OCI-LY1 (cell line): Measurements from ENCODE around the gene TMEM213.

Experiments used
- H2AFZ ChIP-seq: fragments of 200-600 bp; sonication (generic), shearing (Covaris generic); 2 replicates; pipeline ENCODE4 v1.6.0; 2014; ENCODE audit warnings: antibody characterized with exemption, mild to moderate bottlenecking, low read length
- H3F3A ChIP-seq: fragments of 200-600 bp; sonication (generic), shearing (Covaris generic); 2 replicates; pipeline ENCODE4 v1.6.0; 2014; ENCODE audit warnings: mild to moderate bottlenecking, antibody characterized with exemption, low read length, moderate library complexity; ENCODE audit not compliant: insufficient read depth
- H3K27ac ChIP-seq: fragments of 200-600 bp; sonication (generic); 2 replicates; pipeline ENCODE4 v1.5.1; 2014; ENCODE audit warnings: low read length, mixed run types, mild to moderate bottlenecking, low read depth; ENCODE audit not compliant: poor library complexity, severe bottlenecking
- H3K27me3 ChIP-seq: fragments of 200-600 bp; sonication (generic); 2 replicates; pipeline ENCODE4 v1.6.0; 2014; ENCODE audit warnings: antibody characterized with exemption, mild to moderate bottlenecking, low read length, moderate library complexity; ENCODE audit not compliant: insufficient read depth
- H3K36me3 ChIP-seq: fragments of 200-600 bp; sonication (generic); 2 replicates; pipeline ENCODE4 v1.6.1; 2014; ENCODE audit warnings: mild to moderate bottlenecking, antibody characterized with exemption, low read length, moderate library complexity, mixed read lengths; ENCODE audit not compliant: insufficient read depth
- H3K4me1 ChIP-seq: fragments of 200-600 bp; sonication (generic); 2 replicates; pipeline ENCODE4 v1.5.1; 2014; ENCODE audit warnings: mild to moderate bottlenecking, low read length, moderate library complexity; ENCODE audit not compliant: insufficient read depth, severe bottlenecking
- H3K4me2 ChIP-seq: fragments of 200-600 bp; sonication (generic), shearing (Covaris generic); 2 replicates; pipeline ENCODE4 v1.6.1; 2014; ENCODE audit warnings: low read length
- H3K4me3 ChIP-seq: fragments of 200-600 bp; sonication (generic); 2 replicates; pipeline ENCODE4 v1.5.1; 2014; ENCODE audit warnings: low read length, low read depth, mild to moderate bottlenecking, mixed read lengths; ENCODE audit not compliant: poor library complexity, severe bottlenecking
- H3K79me2 ChIP-seq: fragments of 200-600 bp; shearing (Covaris generic); 2 replicates; pipeline ENCODE4 v1.6.1; 2016; ENCODE audit warnings: mixed run types, low read length, mixed read lengths; ENCODE audit not compliant: insufficient read depth
- H3K9ac ChIP-seq: fragments of 200-600 bp; sonication (generic), shearing (Covaris generic); 2 replicates; pipeline ENCODE4 v1.6.1; 2014; ENCODE audit warnings: mild to moderate bottlenecking, low read length, mixed read lengths
- H3K9me2 ChIP-seq: fragments of 200-600 bp; sonication (generic), shearing (Covaris generic); 2 replicates; pipeline ENCODE4 v1.6.1; 2014; ENCODE audit warnings: low read depth, mild to moderate bottlenecking, low read length, mixed read lengths
- H3K9me3 ChIP-seq: fragments of 200-600 bp; shearing (Covaris generic); 2 replicates; pipeline ENCODE4 v1.6.1; 2014; ENCODE audit warnings: low read length, mixed read lengths
- H4K20me1 ChIP-seq: fragments of 200-600 bp; sonication (generic), shearing (Covaris generic); 2 replicates; pipeline ENCODE4 v1.6.0; 2016; ENCODE audit warnings: mild to moderate bottlenecking, low read length; ENCODE audit not compliant: insufficient read depth
- EZH2 ChIP-seq: fragments of 200-600 bp; sonication (generic), shearing (Covaris generic); IDR thresholded peaks from 2 replicates; pipeline ENCODE4 v1.8.0; 2017; ENCODE audit warnings: borderline replicate concordance, mixed run types, mild to moderate bottlenecking, antibody characterized with exemption, low read length, moderate library complexity, mixed read lengths
- TF ChIP-seq, protein P1 (sequence below): fragments of 200-600 bp; sonication (generic), shearing (Covaris generic); IDR thresholded peaks from 2 replicates; pipeline ENCODE4 v1.5.1; 2017; ENCODE audit warnings: mild to moderate bottlenecking, antibody characterized with exemption, low read length, moderate library complexity, mixed read lengths

The TMEM213 gene

DNA sequence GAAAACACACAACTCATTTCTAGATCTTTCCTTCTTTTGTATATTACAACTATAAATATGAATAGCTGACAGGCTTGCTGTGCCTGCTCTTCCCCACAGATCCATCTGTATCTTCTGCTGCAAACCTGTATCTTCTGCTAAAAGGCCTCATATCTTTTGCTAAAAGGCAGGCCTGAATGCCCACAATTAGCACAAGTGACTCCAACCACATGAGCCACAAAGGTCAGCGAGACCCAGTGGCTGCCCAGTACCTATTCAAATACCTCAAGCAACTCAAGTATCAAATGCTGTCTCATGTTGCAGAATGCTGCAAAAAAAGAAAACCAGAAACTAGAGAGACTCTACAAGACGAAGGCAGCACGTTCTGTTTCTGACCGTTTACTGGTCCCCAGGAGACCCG, 54.7 kb downstream of the TMEM213 start:
- Histone ChIP-seq H3K4me2 (no peak overlapping the region), H3K79me2 (no peaks in the 10 kb centered on the region), H3K27ac (no peak overlapping the region), H3K4me3 (no peak overlapping the region), H3K9ac (no peak overlapping the region), H3K9me3 (no peaks in the 10 kb centered on the region), H3K4me1 (no peaks in the 10 kb centered on the region), H3K9me2 (no peaks in the 10 kb centered on the region), H4K20me1 (no peaks in the 10 kb centered on the region), H3K27me3 (peaks cover 6% of the 10 kb centered on the region; the same call in 1 of the 2 replicates), H3K36me3 (no peaks in the 10 kb centered on the region), H2AFZ (no peak overlapping the region), H3F3A (no peaks in the 10 kb centered on the region)
- TF ChIP-seq, protein P1, sequence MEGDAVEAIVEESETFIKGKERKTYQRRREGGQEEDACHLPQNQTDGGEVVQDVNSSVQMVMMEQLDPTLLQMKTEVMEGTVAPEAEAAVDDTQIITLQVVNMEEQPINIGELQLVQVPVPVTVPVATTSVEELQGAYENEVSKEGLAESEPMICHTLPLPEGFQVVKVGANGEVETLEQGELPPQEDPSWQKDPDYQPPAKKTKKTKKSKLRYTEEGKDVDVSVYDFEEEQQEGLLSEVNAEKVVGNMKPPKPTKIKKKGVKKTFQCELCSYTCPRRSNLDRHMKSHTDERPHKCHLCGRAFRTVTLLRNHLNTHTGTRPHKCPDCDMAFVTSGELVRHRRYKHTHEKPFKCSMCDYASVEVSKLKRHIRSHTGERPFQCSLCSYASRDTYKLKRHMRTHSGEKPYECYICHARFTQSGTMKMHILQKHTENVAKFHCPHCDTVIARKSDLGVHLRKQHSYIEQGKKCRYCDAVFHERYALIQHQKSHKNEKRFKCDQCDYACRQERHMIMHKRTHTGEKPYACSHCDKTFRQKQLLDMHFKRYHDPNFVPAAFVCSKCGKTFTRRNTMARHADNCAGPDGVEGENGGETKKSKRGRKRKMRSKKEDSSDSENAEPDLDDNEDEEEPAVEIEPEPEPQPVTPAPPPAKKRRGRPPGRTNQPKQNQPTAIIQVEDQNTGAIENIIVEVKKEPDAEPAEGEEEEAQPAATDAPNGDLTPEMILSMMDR: no peak
- TF ChIP-seq EZH2: no peak

DNA sequence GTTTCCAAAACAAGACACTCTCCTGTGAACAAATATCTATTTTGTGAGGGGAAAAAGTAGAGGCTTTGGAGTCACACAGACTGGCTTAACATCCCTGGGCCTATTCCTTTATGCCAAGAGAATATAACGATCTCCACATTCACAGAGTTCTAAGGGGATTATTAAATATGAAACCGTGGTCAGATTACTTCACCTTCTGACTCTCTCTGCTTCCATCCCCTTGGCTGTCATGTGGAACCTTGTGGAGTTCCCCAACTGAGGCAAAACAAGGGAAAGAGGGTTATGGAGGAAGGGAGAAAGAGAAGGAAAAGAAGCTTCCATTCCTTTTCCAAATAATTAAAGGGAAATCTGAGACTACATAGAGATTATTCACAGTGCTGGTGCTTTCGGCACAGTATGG, 55.7 kb downstream of the TMEM213 start:
- no peak overlapping the region for H3K4me3 ChIP-seq
- no peak overlapping the region for H3K9ac ChIP-seq
- no peaks in the 10 kb centered on the region for H3K9me2 ChIP-seq
- no peaks in the 10 kb centered on the region for H3K79me2 ChIP-seq
- no peaks in the 10 kb centered on the region for H4K20me1 ChIP-seq
- no peaks in the 10 kb centered on the region for H3K9me3 ChIP-seq
- no peaks in the 10 kb centered on the region for H3K4me1 ChIP-seq
- H3K4me2 ChIP-seq: no peak overlapping the region
- peaks cover 6% of the 10 kb centered on the region; the same call in 1 of the 2 replicates for H3K27me3 ChIP-seq
- TF ChIP-seq EZH2: no peak
- TF ChIP-seq, protein P1: no peak
- H3K36me3 ChIP-seq: no peaks in the 10 kb centered on the region
- H3K27ac ChIP-seq: no peak overlapping the region
- H2AFZ ChIP-seq: no peak overlapping the region
- H3F3A ChIP-seq: no peaks in the 10 kb centered on the region

DNA sequence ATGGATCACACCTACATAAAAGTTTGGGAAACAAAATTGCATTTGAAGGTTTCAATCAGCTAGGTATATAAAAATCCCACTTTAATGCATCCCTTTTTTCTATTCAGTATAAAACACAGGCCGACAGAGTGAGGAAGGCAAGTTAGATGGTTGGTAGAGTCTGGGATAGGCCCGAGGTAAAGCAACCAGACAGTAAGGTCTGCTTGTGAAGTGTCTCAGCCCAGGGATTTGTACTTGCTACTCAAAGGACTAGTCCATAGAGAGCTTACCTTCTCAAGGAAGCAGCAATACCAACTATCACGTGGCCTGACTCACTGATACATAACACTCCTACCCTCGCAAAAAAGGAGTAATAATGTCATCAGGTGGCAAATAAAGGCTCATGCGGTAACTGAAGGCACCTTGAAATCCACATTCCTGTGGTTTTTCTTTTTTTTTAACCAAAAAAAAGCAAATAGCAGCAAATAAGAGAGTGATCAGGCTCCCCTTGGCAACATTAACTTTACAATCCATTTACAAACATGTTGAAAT, 56.4 kb downstream of the TMEM213 start:
- Histone ChIP-seq H3F3A (no peaks in the 10 kb centered on the region), H3K79me2 (no peaks in the 10 kb centered on the region), H3K9me2 (no peaks in the 10 kb centered on the region), H3K4me2 (no peak overlapping the region), H3K27me3 (peaks cover 6% of the 10 kb centered on the region; the same call in 1 of the 2 replicates), H2AFZ (no peak overlapping the region), H3K27ac (no peak overlapping the region), H3K4me3 (no peak overlapping the region), H3K9me3 (no peaks in the 10 kb centered on the region), H3K4me1 (no peaks in the 10 kb centered on the region), H3K9ac (no peak overlapping the region), H4K20me1 (no peaks in the 10 kb centered on the region), H3K36me3 (no peaks in the 10 kb centered on the region)
- TF ChIP-seq, protein P1: no peak
- TF ChIP-seq EZH2: no peak
